ENCODE data around the gene ZNF567.
"Not testable (repeated sequence)": the region's sequence is repeated elsewhere in the genome, so short reads cannot be mapped to it uniquely, and the experiment has no call there.

Gene ZNF567

DNA sequence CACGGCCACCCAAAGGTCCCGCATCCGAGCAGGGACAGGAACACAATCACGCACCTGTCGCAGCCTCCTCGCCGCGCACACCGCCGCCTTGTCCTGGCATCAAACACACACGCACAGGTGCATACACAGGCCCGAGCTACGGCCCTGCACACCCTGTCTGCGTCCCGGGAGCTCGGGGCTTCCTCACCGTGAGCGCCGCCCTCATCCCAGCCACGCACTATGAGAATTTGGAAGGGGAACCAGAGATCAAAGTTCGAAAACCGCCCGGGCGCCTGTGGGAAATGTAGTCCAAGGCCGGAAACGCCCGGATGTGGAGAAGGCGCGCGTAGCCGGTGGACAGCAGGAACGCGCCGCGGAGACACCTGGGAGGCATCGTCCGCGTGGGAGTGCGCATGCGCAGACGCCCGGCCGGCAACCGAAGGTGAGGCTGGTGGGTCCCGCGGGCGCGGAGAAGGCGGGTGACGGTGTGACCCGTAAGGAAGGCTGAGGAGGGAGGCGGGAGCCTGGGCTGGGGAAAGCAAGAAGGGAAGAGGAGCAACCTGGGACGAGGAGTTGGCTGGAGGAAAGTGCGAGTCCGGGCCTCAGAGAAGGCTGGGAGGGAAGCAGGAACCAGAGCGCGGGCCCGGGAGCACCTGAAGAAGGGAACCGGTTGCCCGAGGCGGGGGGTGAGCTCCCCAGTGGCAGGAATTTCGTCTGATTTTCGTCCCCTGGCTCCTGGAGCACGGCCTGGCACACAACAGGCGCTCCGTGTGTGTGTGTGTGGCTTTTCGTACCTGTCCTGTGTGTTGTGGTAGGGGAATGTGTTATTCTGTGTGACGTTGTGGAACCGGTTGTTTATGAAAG, at the start of gene ZNF567:
Gene ZNF567, plus strand, starts transcription at position 399 of the 843 bp plus-strand sequence. CDS start 7,256 bp downstream, outside the sequence.
- DNase-seq, result peak; percentile 96

DNA sequence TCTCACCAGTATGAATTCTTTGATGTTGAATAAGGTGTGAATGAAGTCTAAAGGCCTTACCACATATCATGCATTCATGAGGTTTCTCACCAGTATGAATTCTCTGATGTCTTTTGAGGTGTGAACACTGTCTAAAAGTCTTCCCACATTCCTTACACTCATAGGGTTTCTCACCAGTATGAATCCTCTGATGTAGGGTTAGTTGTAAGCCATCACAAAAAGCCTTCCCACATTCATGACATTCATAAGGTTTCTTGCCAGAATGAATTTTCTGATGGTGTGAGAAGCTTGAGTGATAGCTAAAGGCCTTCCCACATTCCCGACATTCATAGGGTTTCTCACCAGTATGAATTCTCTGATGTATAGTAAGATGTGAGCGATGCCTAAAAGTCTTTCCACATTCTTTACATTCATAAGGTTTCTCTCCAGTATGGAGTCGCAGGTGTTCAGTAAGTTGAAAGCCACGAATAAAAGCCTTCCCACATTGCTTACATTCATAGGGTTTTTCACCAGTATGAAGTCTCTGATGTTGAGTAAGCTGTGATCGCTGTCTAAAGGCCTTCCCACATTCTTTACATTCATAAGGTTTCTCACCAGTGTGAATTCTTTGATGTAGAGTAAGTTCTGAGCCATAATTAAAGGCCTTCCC, 48.4 kb upstream of the ZNF567 start:
- no peak for DNase-seq

DNA sequence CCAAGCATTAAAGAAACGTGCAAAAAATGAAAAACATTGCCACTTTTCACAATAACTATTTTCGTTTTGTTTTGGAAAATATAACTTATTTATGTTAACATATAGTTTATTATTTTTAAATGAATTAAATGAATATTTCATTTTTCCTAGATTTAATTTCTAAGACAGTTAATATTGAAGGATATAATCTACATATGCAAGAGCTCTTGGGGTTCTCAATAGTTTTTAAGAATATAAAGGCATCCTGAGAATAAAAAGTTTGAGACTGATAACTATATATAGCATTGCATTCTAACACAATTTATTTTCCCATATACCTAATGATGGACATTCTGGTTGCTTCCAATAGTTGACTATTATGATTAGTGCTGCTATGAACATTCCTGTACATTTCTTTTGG, 40.7 kb upstream of the ZNF567 start:
- DNase-seq, result no peak

DNA sequence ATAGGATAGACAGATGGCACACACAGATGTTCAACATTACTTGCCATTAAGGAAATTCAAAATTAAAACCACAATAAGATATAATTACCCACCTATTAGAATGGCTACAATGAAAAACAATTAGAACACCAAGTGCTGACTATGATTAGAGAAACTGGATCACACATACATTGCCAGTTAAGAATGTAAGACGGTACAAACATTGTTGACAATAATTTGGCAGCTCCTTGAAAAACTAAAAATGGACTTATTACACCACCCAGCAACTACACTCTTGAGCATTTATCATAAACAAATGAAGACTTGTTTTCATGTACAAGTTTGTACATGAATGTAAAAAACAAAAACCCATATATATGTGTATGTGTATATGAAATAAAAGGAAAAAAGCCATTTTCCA, 34.5 kb upstream of the ZNF567 start:
- DNase-seq, result no peak

DNA sequence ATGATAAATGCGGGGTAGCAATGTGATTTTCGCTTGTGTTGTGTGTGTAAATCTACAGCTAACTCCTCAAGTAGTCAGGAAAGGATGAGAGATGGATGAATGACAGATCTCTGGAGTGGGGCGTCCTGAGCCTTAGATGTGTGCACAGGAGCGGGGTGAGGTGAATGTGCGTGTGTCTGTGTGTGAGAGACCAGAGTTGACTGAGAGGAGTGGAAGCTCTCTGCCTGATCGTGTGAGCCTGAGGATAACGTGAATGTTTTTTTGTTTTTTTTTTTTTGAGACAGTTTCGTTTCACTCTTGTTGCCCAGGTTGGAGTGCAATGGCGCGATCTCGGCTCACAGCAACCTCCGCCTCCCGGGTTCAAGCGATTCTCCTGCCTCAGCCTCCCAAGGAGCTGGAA, 21.6 kb upstream of the ZNF567 start:
- no peak for DNase-seq

- no peak for DNase-seq
Measured at GRCh38 chr19:36668646-36669045, 18.8 kb upstream of the ZNF567 start.

DNA sequence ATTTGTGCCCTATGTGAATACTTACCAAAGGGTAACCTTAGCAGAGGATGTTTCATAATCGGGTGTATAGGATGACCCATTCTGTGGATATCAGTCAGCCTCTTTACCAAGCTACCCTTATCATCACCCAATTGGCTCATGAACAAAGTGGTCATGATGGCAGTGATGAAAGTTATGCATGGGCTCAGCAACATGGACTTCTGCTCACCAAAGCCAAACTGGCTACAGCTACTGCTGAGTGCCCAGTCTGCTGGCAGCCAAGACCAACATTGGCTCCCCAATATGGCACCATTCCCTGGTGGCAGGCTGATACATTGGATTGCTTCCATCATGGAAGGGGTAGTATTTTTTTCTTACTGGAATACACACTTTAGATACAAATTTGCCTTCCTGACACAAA, 15.0 kb upstream of the ZNF567 start:
- no peak for DNase-seq

DNA sequence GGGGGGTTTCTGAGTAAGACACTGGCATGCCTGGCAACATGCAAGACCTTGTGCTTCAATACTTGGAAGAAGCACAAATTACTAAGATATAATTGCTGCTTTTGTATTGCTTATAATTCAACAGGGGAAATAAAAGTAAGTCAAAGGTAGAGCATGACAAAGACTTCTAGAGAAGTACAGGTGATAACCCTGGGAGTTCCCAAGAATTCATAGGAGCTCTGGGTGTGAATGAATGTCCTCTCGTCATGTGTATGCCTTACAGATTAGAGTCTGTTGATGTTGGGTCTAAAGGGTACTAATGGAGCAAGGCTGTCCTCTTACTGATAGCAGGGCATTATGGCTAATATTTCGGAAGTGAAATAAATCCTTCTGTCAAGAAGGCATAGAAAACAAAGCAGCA, 13.2 kb upstream of the ZNF567 start:
- no peak for DNase-seq

DNA sequence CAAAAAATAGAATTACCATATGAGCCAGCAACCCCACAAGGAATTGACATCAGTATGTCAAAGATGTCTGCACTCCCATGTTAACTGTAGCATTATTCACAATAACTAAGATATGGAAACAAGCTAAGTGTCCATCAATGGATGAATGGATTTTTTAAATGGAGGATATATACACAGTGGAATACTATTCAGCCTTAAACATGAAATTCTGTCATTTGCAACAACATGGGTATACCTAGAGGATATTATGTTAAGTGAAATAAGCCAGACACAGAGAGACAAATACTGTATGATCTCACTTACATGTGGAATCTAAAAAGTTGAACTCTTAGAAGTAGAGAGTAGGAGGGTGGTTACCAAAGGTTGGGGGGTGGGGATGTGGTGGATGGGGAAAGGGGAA, 8.0 kb upstream of the ZNF567 start:
- DNase-seq, result no peak

- no peak for DNase-seq
Measured at GRCh38 chr19:36685835-36686234, 1.6 kb upstream of the ZNF567 start.

DNA sequence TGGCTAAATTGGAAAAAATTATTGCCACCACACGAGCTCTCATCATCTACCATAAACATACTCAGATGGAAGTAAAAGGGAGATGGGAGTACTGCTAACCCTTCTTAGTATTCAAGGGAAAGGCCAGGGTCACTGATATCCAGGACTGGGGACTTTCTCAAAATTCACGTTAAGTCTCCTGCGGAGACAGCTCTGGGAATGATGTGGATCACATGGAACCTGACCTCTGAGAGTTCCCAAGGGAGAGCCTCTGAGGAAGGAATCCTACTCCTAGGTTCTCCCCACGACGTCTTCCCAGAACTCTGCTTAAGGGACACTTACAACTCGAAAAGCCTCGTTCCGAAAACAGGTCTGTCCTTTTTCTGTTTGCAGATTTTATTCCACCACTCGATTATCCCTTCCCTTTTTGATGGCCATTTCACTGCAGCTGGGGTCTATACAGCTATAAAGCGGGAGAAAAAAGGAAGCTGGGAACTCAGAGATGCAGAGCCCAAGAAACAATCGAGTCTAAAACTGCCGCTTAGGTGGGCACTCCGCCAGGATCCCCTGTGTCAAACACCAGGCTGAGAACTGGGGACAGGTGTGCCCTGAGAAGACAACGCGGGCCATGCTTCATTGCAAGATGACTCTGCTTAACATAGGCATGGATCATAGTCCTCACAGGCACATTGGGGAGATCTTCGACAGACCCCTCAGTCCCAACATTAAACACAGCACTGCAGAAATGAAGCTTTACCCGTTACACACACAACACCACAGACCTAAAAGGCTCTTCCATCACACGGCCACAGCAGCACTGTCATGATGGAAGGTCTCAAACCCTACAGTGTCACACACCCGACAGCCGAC, 823 bp upstream of the ZNF567 start:
- DNase-seq, result no peak

- no peak for DNase-seq
Measured at GRCh38 chr19:36688058-36688457, 646 bp downstream of the ZNF567 start.

DNA sequence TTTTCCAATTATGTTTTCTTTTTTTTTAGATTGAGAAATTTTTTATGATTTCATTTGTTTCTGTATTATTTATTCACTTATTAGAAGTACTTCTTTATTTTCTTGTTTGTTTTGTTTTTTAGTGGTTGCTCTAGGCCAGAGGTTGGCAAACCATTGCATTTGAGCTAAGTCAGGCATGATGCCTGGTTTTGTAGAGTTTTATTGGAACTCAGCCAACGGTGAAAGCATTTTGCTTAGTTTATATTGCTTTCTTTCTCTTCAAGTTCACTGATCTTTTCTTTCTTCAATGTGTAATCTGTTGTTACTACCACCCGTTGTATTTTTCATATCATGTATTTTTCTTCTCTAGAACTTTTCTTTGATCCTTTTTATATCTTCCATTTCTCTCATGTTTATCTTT, 19.7 kb downstream of the ZNF567 start:
- DNase-seq, result no peak

DNA sequence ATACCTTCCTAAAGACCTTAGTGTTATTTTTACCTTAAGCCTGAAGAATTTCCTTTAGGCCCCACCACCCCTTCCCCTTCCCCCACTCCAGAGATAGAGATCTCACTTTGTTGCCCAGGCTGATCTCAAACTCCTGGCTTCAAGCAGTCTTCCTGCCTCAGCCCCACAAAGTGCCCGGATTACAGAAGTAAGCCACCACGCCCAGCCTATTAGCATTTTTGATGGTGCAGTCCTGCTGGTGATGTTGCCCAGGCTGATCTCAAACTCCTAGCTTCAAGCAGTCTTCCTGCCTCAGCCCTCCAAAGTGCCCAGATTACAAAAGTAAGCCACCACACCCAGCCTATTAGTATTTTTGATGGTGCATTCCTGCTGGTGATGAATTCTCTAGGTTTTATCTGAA, 22.0 kb downstream of the ZNF567 start:
- DNase-seq, result no peak

GRCh38 chr19:36719687-36720556, 32.5 kb downstream of the ZNF567 start:
- no peak for DNase-seq

DNA sequence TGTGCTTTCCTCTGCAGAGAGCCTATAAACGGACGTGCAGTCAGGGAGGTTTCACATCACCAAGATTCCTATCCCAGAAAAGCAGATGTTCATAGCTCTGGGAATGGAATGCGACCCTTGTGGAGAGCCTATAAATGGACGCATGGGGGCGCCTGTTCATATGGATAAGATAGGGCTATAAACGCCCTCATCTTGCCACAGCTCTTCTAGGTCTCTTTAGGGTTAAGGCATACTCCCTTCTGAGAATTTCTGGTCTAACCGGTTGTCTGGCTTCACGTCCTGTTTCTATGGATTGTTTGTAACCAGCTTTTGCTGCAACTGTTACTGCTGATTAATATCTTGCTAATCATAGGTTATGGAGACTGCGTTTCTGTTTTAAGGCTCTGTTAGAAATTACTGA, 48.8 kb downstream of the ZNF567 start:
- DNase-seq, result not testable (repeated sequence)

- no peak for DNase-seq
Measured at GRCh38 chr19:36745870-36746269, 58.5 kb downstream of the ZNF567 start.

DNA sequence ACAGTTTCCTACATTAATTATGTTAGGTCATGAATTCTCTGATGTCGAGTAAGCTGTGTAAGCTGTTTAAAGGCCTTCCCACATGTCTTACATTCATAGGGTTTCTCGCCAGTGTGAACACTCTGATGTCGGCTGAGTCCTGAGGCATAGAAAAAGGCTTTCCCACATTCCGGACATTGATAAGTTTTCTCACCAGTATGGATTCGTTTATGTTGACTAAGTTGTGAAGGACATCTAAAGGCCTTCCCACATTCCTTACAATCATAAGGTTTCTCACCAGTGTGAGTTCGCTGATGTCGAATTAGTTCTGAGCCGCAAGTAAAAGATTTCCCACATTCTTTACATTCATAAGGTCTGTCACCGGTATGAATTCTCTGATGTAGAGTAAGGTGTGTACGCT, 60.3 kb downstream of the ZNF567 start:
- no peak for DNase-seq

DNA sequence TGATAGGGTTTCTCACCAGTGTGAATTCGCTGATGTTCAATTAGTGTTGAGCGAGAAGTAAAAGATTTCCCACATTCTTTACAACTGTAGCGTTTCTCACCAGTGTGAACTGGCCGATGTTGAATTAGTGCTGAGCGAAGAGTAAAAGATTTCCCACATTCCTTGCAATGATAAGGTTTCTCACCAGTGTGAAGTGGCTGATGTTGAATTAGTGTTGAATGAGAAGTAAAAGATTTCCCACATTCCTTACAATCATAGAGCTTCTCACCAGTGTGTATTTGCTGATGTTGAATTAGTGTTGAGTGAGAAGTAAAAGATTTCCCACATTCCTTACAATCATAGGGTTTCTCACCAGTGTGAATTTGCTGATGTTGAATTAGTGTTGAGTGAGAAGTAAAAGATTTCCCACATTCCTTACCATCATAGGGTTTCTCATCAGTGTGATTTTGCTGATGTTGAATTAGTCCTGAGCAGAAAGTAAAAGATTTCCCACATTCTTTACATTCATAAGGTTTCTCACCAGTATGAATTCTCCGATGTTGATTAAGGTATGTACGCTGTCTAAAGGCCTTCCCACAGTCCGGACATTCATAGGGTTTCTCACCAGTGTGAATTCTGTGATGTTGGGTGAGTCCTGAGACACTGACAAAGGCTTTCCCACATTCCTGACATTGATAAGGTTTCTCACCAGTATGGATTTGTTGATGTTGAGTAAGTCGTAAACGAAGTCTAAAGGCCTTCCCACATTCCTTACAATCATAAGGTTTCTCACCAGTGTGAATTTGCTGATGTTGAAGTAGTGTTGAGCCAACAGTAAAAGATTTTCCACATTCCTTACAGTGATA, 61.2 kb downstream of the ZNF567 start:
- no peak for DNase-seq

DNA sequence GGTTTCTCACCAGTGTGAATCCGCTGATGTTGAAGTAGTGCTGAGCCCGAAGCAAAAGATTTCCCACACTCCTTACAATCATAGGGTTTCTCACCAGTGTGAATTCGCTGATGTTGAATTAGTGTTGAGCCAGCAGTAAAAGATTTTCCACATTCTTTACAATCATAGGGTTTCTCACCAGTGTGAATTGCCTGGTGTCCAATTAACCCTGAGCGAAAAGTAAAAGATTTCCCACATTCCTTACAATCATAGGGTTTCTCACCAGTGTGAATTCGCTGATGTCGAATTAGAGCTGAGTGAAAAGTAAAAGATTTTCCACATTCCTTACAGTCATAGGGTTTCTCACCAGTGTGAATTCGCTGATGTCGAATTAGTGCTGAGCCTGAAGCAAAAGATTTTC, 62.2 kb downstream of the ZNF567 start:
- not testable (repeated sequence) for DNase-seq

DNA sequence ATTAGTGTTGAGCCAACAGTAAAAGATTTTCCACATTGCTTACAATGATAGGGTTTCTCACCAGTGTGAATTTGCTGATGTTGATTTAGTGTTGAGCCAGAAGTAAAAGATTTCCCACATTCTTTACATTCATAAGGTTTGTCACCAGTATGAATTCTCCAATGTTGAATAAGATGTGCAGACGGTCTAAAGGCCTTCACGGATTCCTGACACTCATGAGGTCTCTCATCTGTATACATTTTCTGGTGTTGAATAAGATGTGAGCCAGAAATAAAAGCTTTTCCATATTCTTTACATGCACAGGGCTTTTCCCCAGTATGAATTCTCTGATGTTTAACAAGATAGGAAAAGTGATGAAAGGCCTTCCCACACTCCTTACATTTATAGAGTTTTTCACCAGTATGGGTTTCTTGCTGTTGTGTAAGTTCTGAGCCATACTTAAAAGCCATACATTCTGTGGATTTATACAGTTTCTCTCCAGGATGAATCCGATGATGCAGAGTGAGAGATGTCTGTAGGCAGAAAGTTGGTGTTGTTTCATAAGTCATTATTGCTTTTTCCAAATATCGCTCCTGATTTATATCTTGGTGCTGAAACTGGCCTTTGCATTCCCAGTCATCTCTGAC, 62.8 kb downstream of the ZNF567 start:
- DNase-seq, result no peak

Measured in T1000 (cell line).